HEK293 (cell line): ENCODE results near the gene ZNF563.
A peak's percentile ranks its signal among the peaks of the same experiment; 100 is the strongest.

Experiments used
- CTCF ChIA-PET: fragments of 350-600 bp; formaldehyde crosslinking; extraction: SDS; loops from one replicate; lab custom pipeline; 2021; ENCODE audit warnings: antibody characterized with exemption; lab: Yijun Ruan, JAX
- POLR2A ChIA-PET: fragments of 300-600 bp; formaldehyde crosslinking; extraction: SDS; loops from one replicate; lab custom pipeline; 2020; ENCODE audit warnings: antibody characterized with exemption, inconsistent platforms; lab: Yijun Ruan, JAX
- H3K27ac ChIP-seq: fragments of 200-500 bp; sonication (Bioruptor generic); 2 replicates; pipeline ENCODE4 v1.5.1; 2014; ENCODE audit warnings: low read depth, low read length, control low read depth, inconsistent platforms; ENCODE audit errors: extremely low read depth
- H3K36me3 ChIP-seq, 2 experiments: fragments of 200-500 bp in 1 of 2; sonication (Bioruptor generic) in 1 of 2; 1 replicate in 1 of 2; 2 replicates in 1 of 2; pipeline ENCODE4 v1.5.1; 2014 to 2017; ENCODE audit warnings: inconsistent platforms in 2 of 2, low read length in 2 of 2; ENCODE audit not compliant: control insufficient read depth in 2 of 2, insufficient read depth in 1 of 2
- H3K4me1 ChIP-seq: fragments of 200-500 bp; sonication (Bioruptor generic); 2 replicates; pipeline ENCODE4 v1.5.1; 2014; ENCODE audit warnings: mild to moderate bottlenecking, low read length, inconsistent platforms; ENCODE audit not compliant: control insufficient read depth, insufficient read depth
- H3K4me3 ChIP-seq: 2 replicates; pipeline ENCODE4 v1.5.1; 2011; ENCODE audit warnings: low read depth, mild to moderate bottlenecking, control low read depth, low read length, moderate library complexity
- H3K9me3 ChIP-seq: fragments of 200-500 bp; sonication (Bioruptor generic); 2 replicates; pipeline ENCODE4 v1.5.1; 2014; ENCODE audit warnings: low read depth, low read length, inconsistent platforms; ENCODE audit not compliant: control insufficient read depth, insufficient read depth
- ELK4 ChIP-seq: IDR thresholded peaks from 2 replicates; pipeline ENCODE4 v1.6.1; 2011; ENCODE audit warnings: mild to moderate bottlenecking, low read depth, low read length, borderline replicate concordance
- GFI1B ChIP-seq: fragments of 450-650 bp; formaldehyde crosslinking; IDR thresholded peaks from 2 replicates; pipeline ENCODE4 v1.5.1; 2016; ENCODE audit warnings: missing biosample characterization, missing genetic modification characterization
- KLF16 ChIP-seq: fragments of 450-650 bp; formaldehyde crosslinking; IDR thresholded peaks from 2 replicates; pipeline ENCODE4 v1.5.1; 2017; ENCODE audit warnings: missing biosample characterization, missing genetic modification characterization
- PRDM6 ChIP-seq: fragments of 450-650 bp; formaldehyde crosslinking; IDR thresholded peaks from 2 replicates; pipeline ENCODE4 v1.5.1; 2017; ENCODE audit warnings: missing biosample characterization, missing genetic modification characterization
- SCRT1 ChIP-seq: fragments of 450-650 bp; formaldehyde crosslinking; IDR thresholded peaks from 2 replicates; pipeline ENCODE4 v1.5.1; 2016; ENCODE audit warnings: missing biosample characterization, missing genetic modification characterization, borderline replicate concordance
- TCF7L2 ChIP-seq: IDR thresholded peaks from 2 replicates; pipeline ENCODE4 v1.6.1; 2011; ENCODE audit warnings: low read depth, mild to moderate bottlenecking, inconsistent platforms, low read length, moderate library complexity, borderline replicate concordance
- ZNF174 ChIP-seq: fragments of 450-650 bp; formaldehyde crosslinking; IDR thresholded peaks from 2 replicates; pipeline ENCODE4 v1.5.0; 2017; ENCODE audit warnings: missing biosample characterization, mild to moderate bottlenecking, missing genetic modification characterization
- ZNF18 ChIP-seq: fragments of 450-650 bp; formaldehyde crosslinking; IDR thresholded peaks from 2 replicates; pipeline ENCODE4 v1.5.1; 2016; ENCODE audit warnings: missing biosample characterization, missing genetic modification characterization
- ZNF350 ChIP-seq: fragments of 450-650 bp; formaldehyde crosslinking; IDR thresholded peaks from 2 replicates; pipeline ENCODE4 v1.5.0; 2017; ENCODE audit warnings: missing biosample characterization, mild to moderate bottlenecking, missing genetic modification characterization
- ZNF416 ChIP-seq: fragments of 450-650 bp; formaldehyde crosslinking; IDR thresholded peaks from 2 replicates; pipeline ENCODE4 v1.5.1; 2016; ENCODE audit warnings: missing biosample characterization, missing genetic modification characterization
- ZNF692 ChIP-seq: fragments of 450-650 bp; formaldehyde crosslinking; IDR thresholded peaks from 2 replicates; pipeline ENCODE4 v1.5.1; 2016; ENCODE audit warnings: missing biosample characterization, missing genetic modification characterization

Gene ZNF563

GRCh38 chr19:12289790-12290065, 43.7 kb downstream of the ZNF563 start:
- no peak overlapping the region for H3K4me3 ChIP-seq
- no peaks in the 10 kb centered on the region for H3K4me1 ChIP-seq
- H3K27ac ChIP-seq: no peak overlapping the region
- ChIA-PET CTCF (interaction anchor here (0.5 kb wide), 1 partner anchor 200 kb away, joined by 4 read pairs; no protein-coding TSS in a partner anchor), POLR2A (interaction anchor here (1.3 kb wide), 1 partner anchor 44 kb away, joined by 3 read pairs; the partner anchor contains the start of gene ZNF563)
- peaks cover 2% of the 10 kb centered on the region; the same call in 1 of the 2 replicates for H3K9me3 ChIP-seq
- TF ChIP-seq ZNF174: no peak
- H3K36me3 ChIP-seq: peaks cover 0 to 15% of the 10 kb centered on the region in 2 experiments; a peak in 2 of 3 replicates

GRCh38 chr19:12287958-12288500, 45.4 kb downstream of the ZNF563 start:
- Histone ChIP-seq H3K9me3 (peaks cover 2% of the 10 kb centered on the region; the same call in 1 of the 2 replicates), H3K27ac (no peak overlapping the region), H3K4me3 (no peak overlapping the region), H3K36me3 (peaks cover 0 to 16% of the 10 kb centered on the region in 2 experiments; a peak in 2 of 3 replicates), H3K4me1 (no peaks in the 10 kb centered on the region)
- ChIA-PET CTCF (interaction anchor here (0.6 kb wide), 1 partner anchor 49 kb away, joined by 3 read pairs; no protein-coding TSS in a partner anchor), POLR2A (interaction anchor here (0.6 kb wide), 2 partner anchors 113 to 363 kb away, joined by 4 to 10 read pairs; partner anchors contain the start of gene ZNF799)
- no peak for TF ChIP-seq TCF7L2
- 0 out of 2 replicates have a peak, but pooled peaks have one; percentile 38 for TF ChIP-seq ZNF18 (tag by site-specific recombination)
- no peak for TF ChIP-seq GFI1B (tag by site-specific recombination)
- 0 out of 2 replicates have a peak, but pooled peaks have one; percentile 16 for TF ChIP-seq PRDM6 (tag by site-specific recombination)

- Histone ChIP-seq H3K4me3 (no peak overlapping the region), H3K9me3 (peaks cover 2% of the 10 kb centered on the region; the same call in 1 of the 2 replicates), H3K4me1 (no peaks in the 10 kb centered on the region), H3K27ac (no peak overlapping the region), H3K36me3 (peaks cover 0 to 8% of the 10 kb centered on the region in 2 experiments; a peak in 2 of 3 replicates)
- no peak for TF ChIP-seq ZNF350 (tag by site-specific recombination)
- TF ChIP-seq KLF16 (tag by site-specific recombination): no peak
- no peak for TF ChIP-seq ELK4
- no peak for TF ChIP-seq ZNF692 (tag by site-specific recombination)
- no peak for TF ChIP-seq ZNF416 (tag by site-specific recombination)
- no peak for TF ChIP-seq SCRT1 (tag by site-specific recombination)
- ChIA-PET POLR2A (no interaction called here), CTCF (no interaction called here)
These were observed 48.8 kb downstream of the ZNF563 start for GRCh38 chr19:12284631-12285030.
